B cell (primary cell): ENCODE data around the gene EPN2. TPM values are rescaled to one million over a fixed set of nuclear protein-coding genes. Genes with fewer than 3 reads are reported as not detected.

Source experiments
- ATAC-seq: fragments of 200-7000 bp; cut with Tn5 transposase; one replicate; pipeline ENCODE4 v1.10.0; 2021; ENCODE audit warnings: low read depth, mild to moderate bottlenecking, moderate number of reproducible peaks, moderate library complexity
- CTCF ChIA-PET: fragments of 350-600 bp; sonication (Branson Sonifier 250); formaldehyde crosslinking; loops from one replicate; lab custom pipeline; 2021; ENCODE audit warnings: antibody characterized with exemption, inconsistent platforms; lab: Charles Lee
- POLR2A ChIA-PET: fragments of 350-600 bp; sonication (Branson Sonifier 250); formaldehyde crosslinking; loops from one replicate; lab custom pipeline; 2021; ENCODE audit warnings: antibody characterized with exemption; lab: Charles Lee
- DNase-seq: peaks from one replicate; pipeline ENCODE4 v3.0.0; 2013
- H2AFZ ChIP-seq: 2 replicates; pipeline ENCODE4 v1.6.1; 2012; ENCODE audit warnings: mild to moderate bottlenecking, low read depth, low read length; ENCODE audit not compliant: insufficient read depth, poor library complexity, severe bottlenecking
- H3K27ac ChIP-seq, 2 donors: 1 replicate in 1 of 2; 2 replicates in 1 of 2; pipeline ENCODE4 v1.5.1; 2012 to 2013; ENCODE audit warnings: low read length in 2 of 2, mild to moderate bottlenecking in 2 of 2, moderate library complexity in 1 of 2
- H3K27me3 ChIP-seq, 4 experiments: fragments of 200-600 bp in 1 of 4; sonication (generic) in 1 of 4; replicated peaks in 1 of 4; 1 replicate in 2 of 4; 2 replicates in 2 of 4; pipeline versions ENCODE4 v1.6.1 to v1.7.0; 2013 to 2016; ENCODE audit warnings: low read length in 3 of 4, mild to moderate bottlenecking in 2 of 4, mixed read lengths in 1 of 4, moderate library complexity in 1 of 4; ENCODE audit not compliant: insufficient read depth in 4 of 4, control insufficient read depth in 3 of 4; ENCODE audit errors: control extremely low read depth in 1 of 4
- H3K36me3 ChIP-seq, 2 experiments: replicated peaks in 1 of 2; 1 replicate in 1 of 2; 2 replicates in 1 of 2; pipeline versions ENCODE4 v1.6.1 to v1.7.1; 2013; ENCODE audit warnings: low read length in 1 of 2; ENCODE audit not compliant: insufficient read depth in 2 of 2, control insufficient read depth in 1 of 2; ENCODE audit errors: control extremely low read depth in 1 of 2, extremely low read depth in 1 of 2
- H3K4me1 ChIP-seq, 2 donors: fragments of 200-600 bp in 1 of 2; sonication (generic) in 1 of 2; 1 replicate in 1 of 2; 2 replicates in 1 of 2; pipeline versions ENCODE4 v1.5.1 to v1.6.1; 2013 to 2017; ENCODE audit warnings: low read length in 2 of 2; ENCODE audit not compliant: control insufficient read depth in 2 of 2, insufficient read depth in 2 of 2
- H3K4me2 ChIP-seq: replicated peaks from 2 replicates; pipeline ENCODE3; 2012; ENCODE audit warnings: mild to moderate bottlenecking, low read depth, low read length; ENCODE audit not compliant: poor library complexity, severe bottlenecking
- H3K4me3 ChIP-seq, 5 experiments: fragments of 200-600 bp in 1 of 5; sonication (generic) in 1 of 5; 1 replicate in 3 of 5; 2 replicates in 2 of 5; pipeline versions ENCODE4 v1.5.1 to v1.7.0; 2011 to 2016; ENCODE audit warnings: low read length in 4 of 5, mild to moderate bottlenecking in 4 of 5, low read depth in 2 of 5, control low read depth in 1 of 5, moderate library complexity in 1 of 5; ENCODE audit not compliant: insufficient read depth in 1 of 5; ENCODE audit errors: control extremely low read depth in 1 of 5, extremely low read depth in 1 of 5
- H3K79me2 ChIP-seq: fragments of 200-600 bp; sonication (generic); one replicate; pipeline ENCODE4 v1.6.0; 2016; ENCODE audit warnings: low read length; ENCODE audit not compliant: control insufficient read depth, insufficient read depth
- H3K9ac ChIP-seq: fragments of 200-600 bp; sonication (generic); 2 replicates; pipeline ENCODE4 v1.6.1; 2017; ENCODE audit warnings: mild to moderate bottlenecking, low read length, moderate library complexity
- H3K9me3 ChIP-seq, 3 donors: one replicate each; pipeline versions ENCODE4 v1.6.1 to v1.7.1; 2013; ENCODE audit warnings: low read length in 2 of 3; ENCODE audit not compliant: control insufficient read depth in 2 of 3, insufficient read depth in 1 of 3; ENCODE audit errors: control extremely low read depth in 1 of 3
- H4K20me1 ChIP-seq: 2 replicates; pipeline ENCODE4 v1.6.0; 2012; ENCODE audit warnings: mild to moderate bottlenecking, low read length; ENCODE audit not compliant: insufficient read depth, control insufficient read depth, poor library complexity, severe bottlenecking
- H3K27ac Mint-ChIP-seq: one replicate; pipeline ENCODE4 v1.8.0; 2021; ENCODE audit warnings: mixed read lengths
- H3K27me3 Mint-ChIP-seq: one replicate; pipeline ENCODE4 v1.8.0; 2021; ENCODE audit warnings: mixed read lengths
- H3K4me1 Mint-ChIP-seq: one replicate; pipeline ENCODE4 v1.8.0; 2021; ENCODE audit warnings: mixed read lengths
- H3K4me3 Mint-ChIP-seq: one replicate; pipeline ENCODE4 v1.8.0; 2021; ENCODE audit warnings: mixed read lengths
- H3K9me3 Mint-ChIP-seq: one replicate; pipeline ENCODE4 v1.8.0; 2022; ENCODE audit warnings: mixed read lengths; ENCODE audit not compliant: insufficient read depth
- CTCF ChIP-seq: fragments of 200-600 bp; IDR thresholded peaks from one replicate; pipeline ENCODE4 v1.8.0; 2022; ENCODE audit warnings: antibody characterized with exemption, mild to moderate bottlenecking
- EZH2 ChIP-seq: IDR thresholded peaks from 2 replicates; pipeline ENCODE4 v1.6.1; 2012; ENCODE audit warnings: borderline replicate concordance, low read depth, mild to moderate bottlenecking, moderate library complexity, low read length; ENCODE audit not compliant: insufficient read depth, poor library complexity, severe bottlenecking
- WGBS: methylation state at CpG from one replicate; pipeline ENCODE4 v1.1.5; 2013; ENCODE audit warnings: missing lambda C conversion rate; ENCODE audit not compliant: insufficient coverage; 5-methylcytosine and 5-hydroxymethylcytosine counted together
- intact Hi-C: fragments of 100-400 bp; cut with micrococcal nuclease; formaldehyde crosslinking; loops from one replicate; pipeline ENCODE4 v1.10.0; 2022
- polyA plus RNA-seq: library from polyadenylated mRNA; depleted of rRNA; stranded (reverse); fragments of >200 nt; gene quantifications from 2 replicates; pipeline ENCODE4 v1.2.3, GENCODE V29; 2012
- total RNA-seq, 2 donors: library from RNA; stranded (reverse); fragments of 120-200 nt in 1 of 2; gene quantifications; 1 replicate in 1 of 2; 2 replicates in 1 of 2; pipeline versions ENCODE4 v1.2.3 to v1.2.4, GENCODE V29; 2013 to 2022

Gene EPN2
- total and polyA plus RNA-seq, 2 donors (not counting 1 experiment from before 2014, with no cell fraction given): 15.7 to 35.6 TPM

GRCh38 chr17:19254651-19255050 is 17.5 kb downstream of the EPN2 start:
- ChIA-PET CTCF (interaction anchor here (1.2 kb wide), 1 partner anchor 83 kb away, joined by 3 read pairs; no protein-coding TSS in a partner anchor), POLR2A (no interaction called here)

GRCh38 chr17:19255279-19255678 is 18.1 kb downstream of the EPN2 start:
- Histone ChIP-seq H3K79me2 (peaks cover 21% of the 10 kb centered on the region), H4K20me1 (peaks cover 6% of the 10 kb centered on the region), H3K27ac (no peak overlapping the region), H3K27me3 (peaks cover 0 to 5% (median 0%) of the 10 kb centered on the region in 4 experiments), H3K4me1 (no peaks in the 10 kb centered on the region), H3K4me2 (no peak overlapping the region), H3K36me3 (no peaks in the 10 kb centered on the region), H3K9me3 (no peaks in the 10 kb centered on the region), H3K4me3 (no peak overlapping the region), H3K9ac (no peak overlapping the region), H2AFZ (no peak overlapping the region)
- H3K4me1 Mint-ChIP-seq: peaks cover 6% of the 10 kb centered on the region
- H3K4me3 Mint-ChIP-seq: no peak overlapping the region
- peaks cover 2% of the 10 kb centered on the region for H3K9me3 Mint-ChIP-seq
- intact Hi-C loops: no loop called here
- TF ChIP-seq CTCF (no peak), EZH2 (no peak)
- POLR2A ChIA-PET: no interaction called here
- no peak overlapping the region for H3K27ac Mint-ChIP-seq
- CTCF ChIA-PET: interaction anchor here (1.2 kb wide), 1 partner anchor 83 kb away, joined by 3 read pairs; no protein-coding TSS in a partner anchor
- DNase-seq (no peak), ATAC-seq (no peak)
- H3K27me3 Mint-ChIP-seq: peaks cover 9% of the 10 kb centered on the region

More at GRCh38 chr17:19254651-19255050, 17.5 kb downstream of the EPN2 start:
- TF ChIP-seq EZH2 (no peak), CTCF (no peak)
- Mint-ChIP-seq H3K4me1 (peaks cover 6% of the 10 kb centered on the region), H3K27ac (no peak overlapping the region), H3K9me3 (peaks cover 2% of the 10 kb centered on the region), H3K27me3 (peaks cover 4% of the 10 kb centered on the region), H3K4me3 (no peak overlapping the region)
- peaks cover 7% of the 10 kb centered on the region for H4K20me1 ChIP-seq
- H3K27me3 ChIP-seq: no peaks in the 10 kb centered on the region
- H3K36me3 ChIP-seq: no peaks in the 10 kb centered on the region
- H3K4me2 ChIP-seq: no peak overlapping the region
- WGBS: 82% methylated on average over 2 of the region's 2 CpGs
- H3K27ac ChIP-seq: no peak overlapping the region
- no peaks in the 10 kb centered on the region for H3K4me1 ChIP-seq
- intact Hi-C loops: no loop called here
- H3K9ac ChIP-seq: no peak overlapping the region
- ATAC-seq: no peak
- no peak for DNase-seq
- H3K9me3 ChIP-seq: no peaks in the 10 kb centered on the region
- H3K79me2 ChIP-seq: peaks cover 24% of the 10 kb centered on the region
- H3K4me3 ChIP-seq: no peak overlapping the region
- no peak overlapping the region for H2AFZ ChIP-seq
